ENCODE data around the gene NAPSA. TPM values are rescaled to one million over a fixed set of nuclear protein-coding genes. Genes with fewer than 3 reads are reported as not detected.

The NAPSA gene
- total and polyA plus RNA-seq, 9 of the 15 experiments (the other 6 are each of a cell fraction or from before 2014, with no cell fraction given): 0.25 to 1.9 (median 0.69) TPM

- no peak for TF ChIP-seq MITF (IDR thresholded peaks at IDR 0.05)
- TF ChIP-seq ARNT (IDR thresholded peaks at IDR 0.05): 0 out of 4 replicates have a peak, but pooled peaks of 1 of the 2 experiments have one; percentile 29
- peak; percentile 61; the same call in 1 of the 2 replicates for TF ChIP-seq TEAD4 (IDR thresholded peaks at IDR 0.05; ENCODE audit: low read length)
- TF ChIP-seq TEAD4 (CRISPR knock-in tag; IDR thresholded peaks at IDR 0.05; ENCODE audit: borderline replicate concordance): no peak
- peak; percentile 87; the same call in 1 of the 2 replicates for TF ChIP-seq HDGF (IDR thresholded peaks at IDR 0.05)
- TF ChIP-seq, protein P1, sequence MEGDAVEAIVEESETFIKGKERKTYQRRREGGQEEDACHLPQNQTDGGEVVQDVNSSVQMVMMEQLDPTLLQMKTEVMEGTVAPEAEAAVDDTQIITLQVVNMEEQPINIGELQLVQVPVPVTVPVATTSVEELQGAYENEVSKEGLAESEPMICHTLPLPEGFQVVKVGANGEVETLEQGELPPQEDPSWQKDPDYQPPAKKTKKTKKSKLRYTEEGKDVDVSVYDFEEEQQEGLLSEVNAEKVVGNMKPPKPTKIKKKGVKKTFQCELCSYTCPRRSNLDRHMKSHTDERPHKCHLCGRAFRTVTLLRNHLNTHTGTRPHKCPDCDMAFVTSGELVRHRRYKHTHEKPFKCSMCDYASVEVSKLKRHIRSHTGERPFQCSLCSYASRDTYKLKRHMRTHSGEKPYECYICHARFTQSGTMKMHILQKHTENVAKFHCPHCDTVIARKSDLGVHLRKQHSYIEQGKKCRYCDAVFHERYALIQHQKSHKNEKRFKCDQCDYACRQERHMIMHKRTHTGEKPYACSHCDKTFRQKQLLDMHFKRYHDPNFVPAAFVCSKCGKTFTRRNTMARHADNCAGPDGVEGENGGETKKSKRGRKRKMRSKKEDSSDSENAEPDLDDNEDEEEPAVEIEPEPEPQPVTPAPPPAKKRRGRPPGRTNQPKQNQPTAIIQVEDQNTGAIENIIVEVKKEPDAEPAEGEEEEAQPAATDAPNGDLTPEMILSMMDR (IDR thresholded peaks at IDR 0.05 in 2 of 3, conservative IDR thresholded peaks at IDR 0.05 in 1 of 3; ENCODE audit: insufficient read depth in 2 of 3, low read depth in 1 of 3, low read length in 3 of 3): no peak
- no peak for TF ChIP-seq POU5F1 (IDR thresholded peaks at IDR 0.05; ENCODE audit: borderline replicate concordance, low read depth, low read length, partially characterized antibody)
- TF ChIP-seq ESRRA (IDR thresholded peaks at IDR 0.05; ENCODE audit: borderline replicate concordance, low read depth): peak; percentile 87
- TF ChIP-seq SREBF1 (IDR thresholded peaks at IDR 0.05; ENCODE audit: borderline replicate concordance, low read depth, low read length): peak; percentile 40; the same call in 1 of the 2 replicates
- TF ChIP-seq SMARCA5 (IDR thresholded peaks at IDR 0.05): peak; percentile 90; the same call in 1 of the 2 replicates
- TF ChIP-seq TOE1 (IDR thresholded peaks at IDR 0.05; ENCODE audit: borderline replicate concordance): 0 out of 2 replicates have a peak, but pooled peaks have one; percentile 26
- no peak for TF ChIP-seq TOE1 (CRISPR knock-in tag; IDR thresholded peaks at IDR 0.05; ENCODE audit: borderline replicate concordance, low read depth)
- peak; percentile 50 for TF ChIP-seq TAL1 (IDR thresholded peaks at IDR 0.05)
- TF ChIP-seq FOXK1 (CRISPR knock-in tag; IDR thresholded peaks at IDR 0.05; ENCODE audit: borderline replicate concordance): no peak
- TF ChIP-seq, protein P2, sequence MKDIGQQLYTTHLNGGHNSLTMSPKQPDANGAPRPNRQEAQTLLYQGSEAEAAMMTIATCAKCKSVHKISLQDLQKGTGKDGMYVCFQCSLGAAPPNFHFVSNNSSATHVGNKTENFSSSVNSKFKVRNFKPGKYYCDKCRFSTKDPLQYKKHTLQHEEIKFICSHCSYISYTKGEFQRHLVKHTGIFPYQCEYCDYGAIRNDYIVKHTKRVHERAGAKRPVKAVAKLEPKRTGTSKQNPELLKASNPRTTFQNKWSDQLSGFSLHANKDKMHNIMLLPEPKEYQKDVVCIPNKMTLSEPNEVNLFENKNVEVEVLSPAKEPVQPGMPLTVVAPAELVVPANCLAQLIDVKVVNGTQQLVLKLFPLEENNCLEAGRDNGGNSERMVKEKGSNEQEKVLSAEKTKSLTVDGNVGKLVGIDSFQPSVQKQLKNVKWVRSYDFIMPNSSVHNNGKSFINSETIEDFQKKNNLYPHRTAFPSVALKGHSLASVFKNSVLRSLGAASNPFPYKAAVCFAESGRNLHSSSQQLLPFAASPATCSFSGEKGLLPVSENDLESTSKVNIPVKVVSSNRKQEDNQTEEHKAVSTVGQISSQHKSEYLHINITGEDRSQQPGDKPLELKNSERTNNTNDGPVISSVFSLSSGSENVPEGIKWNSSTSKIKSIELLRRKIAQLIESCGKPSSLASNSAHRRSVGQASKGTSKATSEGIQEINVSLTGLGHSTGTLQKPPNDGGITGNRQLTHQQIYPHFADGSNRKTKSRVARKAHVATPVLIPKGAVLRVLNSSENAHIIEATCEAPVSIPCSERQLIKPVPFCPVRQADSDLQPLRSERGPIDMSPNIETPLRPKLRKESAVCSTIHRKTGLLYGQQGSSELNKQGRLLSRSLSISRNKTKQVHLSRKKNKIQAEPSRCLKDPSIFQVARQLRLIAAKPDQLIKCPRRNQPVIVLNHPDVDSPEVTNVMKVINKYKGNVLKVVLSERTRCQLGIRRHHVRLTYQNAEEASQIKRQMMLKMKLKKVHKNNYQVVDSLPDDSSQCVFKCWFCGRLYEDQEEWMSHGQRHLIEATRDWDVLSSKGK (CRISPR knock-in tag; IDR thresholded peaks at IDR 0.05): no peak
- no peak for TF ChIP-seq NFIX (CRISPR knock-in tag; IDR thresholded peaks at IDR 0.05; ENCODE audit: low read depth)
- TF ChIP-seq ZNF263 (CRISPR knock-in tag; IDR thresholded peaks at IDR 0.05; ENCODE audit: borderline replicate concordance): peak; percentile 63
- TF ChIP-seq RBFOX2 (IDR thresholded peaks at IDR 0.05; ENCODE audit: low read depth, low read length): no peak
- TF ChIP-seq PHF21A (IDR thresholded peaks at IDR 0.05; ENCODE audit: borderline replicate concordance, low read depth): no peak
- peak in 1 of 2 experiments; percentile 28; a peak in 1 of 4 replicates for TF ChIP-seq SRF (CRISPR knock-in tag; IDR thresholded peaks at IDR 0.05)
- TF ChIP-seq ETV1 (tag; conservative IDR thresholded peaks at IDR 0.05; ENCODE audit: low read depth): no peak
- no peak for TF ChIP-seq ZFP30 (CRISPR knock-in tag; IDR thresholded peaks at IDR 0.05; ENCODE audit: borderline replicate concordance)
Measured at GRCh38 chr19:50361290-50362029, 4.0 kb downstream of the NAPSA start (continued).

Measured in K562 (cell line).